ENCODE measurements around the gene URB1.

DNA sequence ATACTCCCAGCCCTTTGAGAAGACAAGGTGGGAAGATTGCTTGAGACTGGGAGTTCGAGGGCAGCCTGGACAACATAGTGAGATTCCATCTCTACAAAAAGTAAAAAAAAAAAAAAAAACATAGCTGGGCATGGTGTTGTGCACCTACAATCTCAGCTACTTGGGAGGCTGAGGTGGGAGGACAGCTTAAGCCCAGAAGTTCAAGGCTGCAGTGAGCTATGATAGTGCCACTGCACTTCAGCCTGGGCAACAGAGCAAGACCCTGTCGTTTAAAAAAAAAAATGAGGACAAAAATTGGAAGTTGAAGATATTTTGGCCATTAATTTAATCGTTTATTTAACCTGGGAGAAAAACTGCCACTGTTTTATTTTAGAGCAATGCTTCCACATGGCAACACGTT is 1.1 kb downstream of the URB1 start:
- TF ChIP-seq, protein P1, sequence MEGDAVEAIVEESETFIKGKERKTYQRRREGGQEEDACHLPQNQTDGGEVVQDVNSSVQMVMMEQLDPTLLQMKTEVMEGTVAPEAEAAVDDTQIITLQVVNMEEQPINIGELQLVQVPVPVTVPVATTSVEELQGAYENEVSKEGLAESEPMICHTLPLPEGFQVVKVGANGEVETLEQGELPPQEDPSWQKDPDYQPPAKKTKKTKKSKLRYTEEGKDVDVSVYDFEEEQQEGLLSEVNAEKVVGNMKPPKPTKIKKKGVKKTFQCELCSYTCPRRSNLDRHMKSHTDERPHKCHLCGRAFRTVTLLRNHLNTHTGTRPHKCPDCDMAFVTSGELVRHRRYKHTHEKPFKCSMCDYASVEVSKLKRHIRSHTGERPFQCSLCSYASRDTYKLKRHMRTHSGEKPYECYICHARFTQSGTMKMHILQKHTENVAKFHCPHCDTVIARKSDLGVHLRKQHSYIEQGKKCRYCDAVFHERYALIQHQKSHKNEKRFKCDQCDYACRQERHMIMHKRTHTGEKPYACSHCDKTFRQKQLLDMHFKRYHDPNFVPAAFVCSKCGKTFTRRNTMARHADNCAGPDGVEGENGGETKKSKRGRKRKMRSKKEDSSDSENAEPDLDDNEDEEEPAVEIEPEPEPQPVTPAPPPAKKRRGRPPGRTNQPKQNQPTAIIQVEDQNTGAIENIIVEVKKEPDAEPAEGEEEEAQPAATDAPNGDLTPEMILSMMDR (IDR thresholded peaks at IDR 0.05; ENCODE audit: extremely low read depth in 1 of 2, insufficient read depth in 1 of 2, low read depth in 1 of 2, low read length in 2 of 2) = no peak
- TF ChIP-seq EZH2 (IDR thresholded peaks at IDR 0.05; ENCODE audit: borderline replicate concordance, low read depth, low read length, severe bottlenecking) (no peak), POLR2A (IDR thresholded peaks at IDR 0.05; ENCODE audit: low read depth, low read length) (no peak), POLR2AphosphoS5 (IDR thresholded peaks at IDR 0.05; ENCODE audit: insufficient read depth, low read depth, low read length) (no peak), JUN (IDR thresholded peaks at IDR 0.05; ENCODE audit: borderline replicate concordance, insufficient read depth, insufficient read length, low read depth) (no peak), GATA2 (IDR thresholded peaks at IDR 0.05; ENCODE audit: insufficient read depth, insufficient read length, low read depth, low read length) (no peak), MYC (IDR thresholded peaks at IDR 0.05; ENCODE audit: low read depth, low read length) (no peak), FOS (IDR thresholded peaks at IDR 0.05; ENCODE audit: borderline replicate concordance, insufficient read depth, low read length) (no peak)
- TF ChIP-seq, protein P2, sequence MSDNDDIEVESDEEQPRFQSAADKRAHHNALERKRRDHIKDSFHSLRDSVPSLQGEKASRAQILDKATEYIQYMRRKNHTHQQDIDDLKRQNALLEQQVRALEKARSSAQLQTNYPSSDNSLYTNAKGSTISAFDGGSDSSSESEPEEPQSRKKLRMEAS (IDR thresholded peaks at IDR 0.05; ENCODE audit: insufficient read depth, insufficient read length) = no peak

All from endothelial cell of umbilical vein (primary cell).